NCI-H1048 (cell line): Measurements from ENCODE around the gene OXCT2.

Source experiments
- DNase-seq: peaks from one replicate; lab custom pipeline; 2025; lab: John Stamatoyannopoulos, UW

The OXCT2 gene

DNA sequence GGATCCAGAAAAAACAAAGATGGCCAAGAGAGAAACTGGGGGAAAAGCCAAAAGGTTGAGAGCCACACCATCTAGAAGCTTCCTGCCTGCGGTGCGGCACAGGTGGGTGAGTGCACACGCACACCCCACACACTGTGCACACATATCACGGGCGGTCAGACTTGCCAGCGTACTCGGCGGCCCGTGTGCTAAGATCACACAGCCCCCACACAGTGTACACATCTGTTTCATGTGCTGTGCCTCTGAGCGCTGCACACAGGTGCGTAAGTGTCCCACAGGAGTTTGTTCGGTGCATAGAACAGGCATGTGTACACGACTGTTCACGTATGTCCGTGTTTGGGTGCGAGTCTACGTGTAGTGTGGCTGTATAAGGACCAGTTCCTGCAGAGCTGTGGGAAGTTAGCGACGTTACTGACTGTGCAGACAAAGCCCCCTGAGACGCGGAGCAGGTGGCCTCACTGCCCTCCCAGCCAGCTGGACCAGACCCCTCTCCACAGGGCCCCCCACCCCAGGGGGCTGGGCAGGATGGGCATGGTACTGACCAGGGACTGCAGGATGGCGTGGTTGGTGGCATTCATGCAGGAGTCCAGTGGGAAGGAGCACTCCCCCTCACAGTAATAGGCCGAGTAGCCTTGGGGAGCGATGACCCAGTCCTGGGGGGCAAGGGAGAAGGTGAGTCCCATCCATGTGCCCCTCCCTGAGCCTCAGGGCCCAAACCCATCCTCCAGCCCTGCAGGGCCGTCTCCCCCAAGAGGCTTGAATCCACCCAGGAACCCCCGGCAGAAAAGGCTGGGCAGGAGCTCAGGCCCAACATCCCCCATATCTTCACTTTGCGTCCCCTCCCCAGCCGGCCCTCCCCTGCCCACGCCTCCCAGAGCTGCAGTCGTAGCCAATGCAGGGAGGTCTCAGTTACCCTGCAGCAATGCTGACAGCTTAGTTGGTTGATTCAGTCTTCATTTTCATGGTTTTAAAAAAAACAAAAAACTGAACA, 8.3 kb downstream of the OXCT2 start:
- no peak for DNase-seq

DNA sequence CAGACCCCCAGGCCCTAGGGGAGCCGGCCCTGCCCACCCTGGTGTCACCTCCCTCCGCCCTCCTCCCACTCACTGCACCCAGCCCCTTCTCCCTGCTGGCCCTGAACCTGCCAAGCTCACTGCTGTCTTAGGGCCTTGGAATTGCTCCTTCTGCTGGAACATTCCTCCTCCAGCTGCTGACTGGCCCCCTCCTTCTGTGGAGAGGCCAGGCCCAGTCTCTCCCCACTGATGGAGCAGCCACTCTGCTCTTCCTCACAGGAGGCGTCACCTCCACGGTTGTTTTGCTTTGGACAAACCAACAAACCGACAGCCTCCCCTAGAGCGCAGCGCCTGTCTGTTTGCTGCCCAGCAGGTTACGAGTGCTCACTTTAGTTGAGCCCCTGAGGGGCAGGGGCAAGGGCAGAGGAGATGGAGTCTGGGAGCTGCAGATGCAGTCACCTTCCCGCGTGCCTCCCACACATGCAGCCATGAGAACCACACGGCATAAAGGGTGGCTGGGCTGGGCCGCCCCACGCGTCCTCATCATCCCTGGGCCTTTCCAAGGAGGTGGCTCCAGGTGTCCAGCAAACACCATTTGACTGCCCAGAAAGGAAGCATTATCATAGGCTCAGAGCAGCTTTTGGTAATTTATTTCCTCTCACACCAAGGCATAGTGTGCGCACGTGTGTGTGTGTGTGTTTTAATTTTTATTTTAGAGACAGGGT, 9.4 kb downstream of the OXCT2 start:
- no peak for DNase-seq

DNA sequence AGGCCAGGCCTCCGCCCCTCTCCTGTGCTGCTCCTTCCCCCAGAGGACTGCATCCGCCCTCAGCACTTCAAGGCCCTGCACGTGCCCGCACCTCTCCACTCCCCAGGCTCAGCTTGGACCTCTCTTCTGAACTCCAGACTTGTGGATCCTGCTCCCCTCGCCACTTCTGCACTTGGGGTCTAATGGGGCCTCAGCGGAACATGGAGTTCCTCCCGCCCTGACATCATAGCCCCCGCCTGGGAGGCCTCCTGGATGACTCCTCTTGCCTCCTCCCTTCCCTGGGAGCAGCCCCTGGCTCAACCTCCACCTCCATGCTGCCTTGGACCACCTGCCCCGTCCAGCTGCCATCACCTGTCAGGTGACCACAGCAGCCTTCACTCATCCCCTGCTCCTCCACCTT, 10.1 kb downstream of the OXCT2 start:
- DNase-seq = no peak

DNA sequence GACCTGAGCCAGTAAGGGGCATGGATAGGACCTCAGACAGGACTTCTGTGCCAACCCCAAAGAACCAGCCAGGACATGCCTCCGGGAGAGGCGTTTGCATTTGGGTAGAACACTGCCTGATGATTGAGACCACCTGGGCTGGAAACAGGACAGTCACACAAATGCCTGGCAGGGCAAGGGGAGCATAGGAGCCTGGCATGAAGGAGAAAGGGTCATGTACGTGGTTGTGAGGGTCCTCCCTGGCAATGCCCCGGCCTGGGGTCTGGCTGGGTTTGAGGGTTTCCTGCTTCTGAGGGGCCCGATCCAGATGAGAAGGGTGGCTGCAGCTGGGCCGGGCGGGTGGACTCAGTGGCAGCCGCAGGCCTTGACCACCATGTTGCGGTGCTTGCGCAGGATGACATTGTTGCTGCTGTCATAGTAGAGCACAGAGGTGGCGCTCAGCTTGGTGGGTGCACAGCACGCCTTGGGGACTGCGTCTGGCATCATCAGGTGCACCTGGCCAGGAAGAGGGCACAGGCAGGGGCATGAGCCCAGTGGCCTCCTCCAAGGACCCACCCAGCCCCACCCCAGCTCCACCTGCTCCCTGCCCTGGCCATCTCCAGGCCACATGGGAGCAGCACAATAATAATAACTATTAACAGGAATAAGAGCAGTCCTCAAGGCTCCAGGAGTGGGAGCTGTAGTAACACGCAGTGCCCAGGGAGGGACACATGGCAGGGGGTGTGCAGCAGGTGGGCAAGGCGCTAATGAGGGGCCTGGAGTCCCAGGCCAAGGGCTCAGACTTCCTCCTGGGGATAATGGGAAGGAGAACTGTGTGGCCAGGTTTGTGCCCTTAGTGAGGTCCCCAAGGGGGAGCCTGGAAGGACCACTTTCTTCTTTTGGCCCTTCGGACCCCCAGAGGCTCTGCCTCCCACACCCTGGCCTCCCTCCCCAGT, 10.8 kb downstream of the OXCT2 start:
- no peak for DNase-seq

DNA sequence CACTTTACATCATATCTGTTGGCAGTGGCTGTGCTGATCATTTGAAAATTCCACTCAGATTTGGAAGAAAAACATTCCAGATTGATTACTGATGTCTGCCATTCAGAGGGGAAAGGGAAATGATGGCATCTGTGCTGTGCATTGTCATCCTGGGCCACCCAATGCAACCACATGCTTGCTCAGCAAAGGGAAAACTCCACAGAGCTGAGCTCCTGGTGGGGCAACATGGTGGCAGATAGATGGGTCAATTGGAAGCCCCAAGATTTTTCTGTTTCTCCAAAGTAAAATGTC, 11.8 kb downstream of the OXCT2 start:
- no peak for DNase-seq

DNA sequence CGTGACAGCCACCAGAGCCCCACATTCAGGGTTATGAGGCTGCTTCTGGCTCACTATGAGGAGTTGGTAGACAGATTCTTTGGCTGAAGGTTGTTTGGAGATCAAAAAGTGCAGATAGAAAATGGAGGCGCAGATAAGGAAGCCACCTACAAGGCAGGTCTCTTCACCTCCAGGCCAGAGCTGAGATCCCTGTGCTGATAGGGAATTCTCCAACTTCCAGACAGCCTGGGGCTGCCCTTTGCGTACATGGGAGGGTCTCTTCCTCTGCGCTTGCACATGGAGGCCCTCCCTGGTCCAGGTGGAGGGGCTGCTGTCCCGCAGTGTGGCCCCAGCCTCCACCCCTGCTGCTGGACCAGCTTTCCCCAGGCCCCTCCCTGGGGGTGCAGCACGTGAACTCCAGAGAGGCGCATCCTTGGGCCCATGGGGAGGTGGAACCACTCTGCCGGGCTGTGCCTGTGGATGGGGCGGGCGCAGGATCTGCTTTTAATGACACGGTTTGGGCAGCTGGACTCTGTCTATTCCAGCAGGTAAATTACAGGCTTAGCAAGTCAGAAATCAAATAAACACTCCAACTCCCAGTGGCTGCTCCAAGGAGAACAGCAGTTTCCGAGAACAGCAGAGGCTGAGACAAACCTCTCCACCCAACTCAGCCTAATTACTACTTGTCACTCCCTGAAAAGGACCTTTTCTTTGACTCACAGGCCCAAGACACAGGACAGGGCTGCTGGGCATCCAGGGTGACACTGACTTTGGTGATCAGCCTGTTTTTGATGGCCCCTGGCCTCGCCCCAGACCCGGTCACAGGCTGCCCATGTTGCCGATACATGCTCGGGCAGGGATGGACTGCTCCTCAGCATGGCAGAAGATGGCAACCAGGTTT, 12.4 kb downstream of the OXCT2 start:
- DNase-seq = no peak

DNA sequence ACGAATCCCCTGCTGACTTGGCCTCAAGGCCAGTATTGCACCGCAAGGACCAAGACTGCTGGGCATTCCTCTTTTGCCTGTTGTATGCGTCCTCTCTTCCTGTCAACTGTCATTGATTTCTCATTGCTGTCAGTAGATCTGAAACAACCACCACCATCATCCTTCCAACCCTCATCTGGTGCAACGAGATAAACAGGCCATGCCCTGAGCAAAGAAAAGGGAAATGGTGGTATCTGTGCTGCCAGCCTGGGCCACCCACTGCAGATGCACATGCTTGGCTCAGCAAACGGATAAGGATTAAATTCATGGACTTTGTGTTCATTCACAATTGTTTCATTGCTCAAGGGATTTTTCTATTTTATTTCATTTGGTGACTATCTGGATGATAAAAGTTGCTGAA, 13.6 kb downstream of the OXCT2 start:
- DNase-seq = no peak

DNA sequence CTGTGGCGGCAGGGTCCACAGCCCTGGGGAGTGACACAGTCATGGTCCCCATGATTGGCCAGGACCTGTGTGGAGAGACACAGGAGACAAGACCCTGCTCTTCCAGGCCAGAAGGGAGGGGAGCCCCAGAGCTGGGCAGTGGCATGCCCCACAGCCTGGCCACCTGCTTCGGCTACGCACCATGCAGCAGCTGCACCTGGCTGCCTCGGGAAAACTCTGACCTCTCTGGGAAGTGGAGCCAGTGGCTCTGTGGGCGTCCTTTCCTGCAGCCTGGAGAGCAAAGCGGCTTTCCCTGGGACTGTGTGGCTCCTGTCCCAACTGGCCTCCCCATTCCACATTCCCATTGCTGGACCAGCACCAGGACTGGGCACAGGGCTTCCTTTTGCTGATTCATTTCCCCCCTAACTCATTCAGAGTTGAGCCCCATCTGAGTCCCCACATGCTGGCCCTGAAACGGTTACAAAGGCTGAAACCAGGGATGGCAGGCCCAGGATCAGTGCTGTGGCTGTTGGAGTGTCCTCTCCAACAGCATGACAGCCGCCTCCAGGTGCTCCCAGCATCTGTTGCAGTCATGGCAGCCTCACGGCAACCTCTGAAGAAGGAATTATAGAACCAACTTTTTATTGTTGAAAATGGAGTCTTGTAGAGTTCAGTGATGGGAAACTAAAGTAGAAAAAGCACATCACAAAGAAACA, 15.0 kb downstream of the OXCT2 start:
- no peak for DNase-seq

DNA sequence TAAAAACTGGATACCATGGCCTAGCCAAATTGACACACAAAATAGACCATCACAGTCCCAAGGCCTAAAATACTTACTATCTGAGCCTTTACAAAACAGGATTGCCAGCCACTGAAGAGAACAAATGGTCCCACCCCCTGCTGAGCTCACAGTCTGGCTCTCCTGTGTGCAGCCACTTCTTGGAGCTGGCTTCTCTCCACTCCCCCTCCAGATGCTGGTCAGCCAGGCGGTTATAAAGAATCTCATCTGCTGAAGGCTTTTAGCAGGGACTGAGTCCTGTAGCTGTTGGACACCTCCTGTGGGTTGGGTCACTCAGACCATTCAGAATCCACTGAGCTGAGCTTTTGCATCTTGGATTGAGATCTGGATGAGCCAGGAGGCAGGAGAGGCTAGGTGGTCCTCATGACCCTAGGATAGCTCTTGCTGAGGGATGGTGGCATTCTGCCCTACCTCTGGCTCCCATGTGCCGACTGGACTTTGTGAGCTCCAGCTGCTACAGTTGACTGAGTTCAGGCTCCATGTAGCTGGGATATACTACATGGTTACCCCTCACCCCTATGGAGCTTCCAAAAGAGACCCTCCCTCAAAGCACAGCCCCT, 16.1 kb downstream of the OXCT2 start:
- DNase-seq = no peak

DNA sequence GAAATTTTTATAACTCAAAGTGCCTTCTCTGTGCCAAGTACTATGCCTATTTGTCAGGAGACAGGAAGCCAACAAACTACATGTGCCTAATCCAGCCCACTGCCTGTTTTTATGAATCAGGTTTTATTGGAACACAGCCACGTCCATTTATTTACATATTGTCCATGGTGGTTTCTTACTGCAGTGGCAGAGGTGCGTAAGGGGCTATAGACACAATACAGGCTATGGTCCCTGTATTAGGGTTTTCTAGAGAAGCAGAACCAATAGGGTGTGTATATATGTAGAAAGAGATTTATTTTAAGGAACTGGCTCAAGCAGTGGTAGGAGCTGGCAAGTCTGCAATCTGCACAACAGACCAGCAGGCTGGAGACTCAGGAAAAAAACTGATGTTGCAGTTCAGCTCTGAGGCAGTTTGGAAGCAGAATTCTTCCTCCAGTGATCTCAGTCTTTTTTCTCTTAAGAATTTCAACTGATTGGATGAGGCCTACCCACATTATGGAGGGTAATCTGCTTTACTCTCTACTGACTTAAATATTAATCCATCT, 17.1 kb downstream of the OXCT2 start:
- DNase-seq = no peak

DNA sequence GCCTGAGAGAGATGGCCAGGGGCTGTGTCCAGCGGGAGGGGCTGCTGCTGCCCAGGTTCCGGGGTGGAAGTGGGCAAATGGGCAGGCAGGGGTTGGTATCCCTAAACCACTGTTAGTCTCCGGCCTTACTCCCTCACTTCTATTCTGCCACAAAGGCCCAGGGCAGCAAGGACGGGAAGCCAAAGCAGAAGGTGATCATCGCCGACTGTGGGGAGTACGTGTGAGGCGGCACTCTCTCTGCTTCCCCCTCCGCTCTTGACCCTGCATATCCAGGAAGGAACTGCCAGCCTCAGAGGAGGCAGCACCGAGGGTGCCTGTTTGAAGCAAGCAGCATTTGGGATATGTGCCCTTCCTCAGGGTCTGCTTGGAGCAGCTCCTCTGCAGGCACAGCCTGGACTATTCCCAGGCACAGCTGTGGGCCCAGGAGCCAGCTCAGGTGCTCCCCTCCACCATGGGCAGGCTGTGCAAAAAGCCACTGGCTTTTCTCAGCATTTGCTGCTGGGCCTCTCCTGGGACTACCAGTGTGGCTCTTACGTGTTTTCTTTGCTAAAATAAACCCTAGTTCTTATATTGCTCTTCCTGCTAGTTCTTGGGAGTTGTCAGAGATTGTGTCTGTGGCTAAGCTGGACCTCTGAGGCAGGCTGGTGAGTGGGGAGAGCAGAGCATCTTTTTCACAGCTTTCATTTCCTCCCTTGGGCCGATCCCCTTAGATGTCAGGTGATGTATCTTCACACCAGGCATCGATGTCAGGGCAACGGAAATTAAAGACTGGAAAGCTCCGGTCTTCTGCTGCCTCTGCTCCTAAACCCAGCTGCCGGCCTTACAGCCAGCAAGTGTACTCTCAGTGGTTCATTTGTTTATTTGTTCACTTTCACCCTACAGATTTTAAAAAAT, 17.8 kb downstream of the OXCT2 start:
- DNase-seq = no peak

DNA sequence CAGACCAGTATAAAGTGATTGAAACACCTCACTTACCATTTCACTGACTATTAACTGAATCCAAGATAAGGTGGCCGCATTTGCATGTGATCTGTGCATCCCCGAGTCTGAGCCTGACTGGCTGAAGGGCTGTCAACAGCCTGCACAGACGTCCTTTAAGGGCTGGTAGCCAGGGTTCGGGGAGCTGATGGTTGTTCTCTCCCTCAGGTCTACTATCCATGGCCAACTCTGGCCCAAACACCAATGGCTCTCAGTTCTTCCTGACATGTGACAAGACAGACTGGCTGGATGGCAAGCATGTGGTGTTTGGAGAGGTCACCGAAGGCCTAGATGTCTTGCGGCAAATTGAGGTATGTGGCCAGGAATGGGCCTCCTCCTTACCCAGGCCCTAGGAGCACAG, 18.4 kb downstream of the OXCT2 start:
- no peak for DNase-seq

DNA sequence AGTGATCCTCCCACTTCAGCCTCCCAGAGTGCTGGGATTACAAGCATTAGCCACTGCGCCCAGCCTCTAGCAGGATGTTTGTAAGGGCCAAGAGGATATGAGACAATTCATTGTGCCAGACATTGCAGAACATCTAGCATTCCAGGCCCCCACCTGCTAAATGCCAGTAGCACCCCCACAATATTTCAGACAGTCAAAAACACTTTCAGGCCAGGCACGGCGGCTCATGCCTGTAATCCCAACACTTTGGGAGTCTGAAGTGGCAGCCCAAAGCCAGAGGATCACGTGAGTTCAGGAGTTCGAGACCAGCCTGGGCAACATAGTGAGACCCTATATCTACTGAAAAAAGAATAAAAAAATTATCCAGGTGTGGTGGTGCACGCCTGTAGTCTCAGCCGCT, 19.6 kb downstream of the OXCT2 start:
- no peak for DNase-seq

DNA sequence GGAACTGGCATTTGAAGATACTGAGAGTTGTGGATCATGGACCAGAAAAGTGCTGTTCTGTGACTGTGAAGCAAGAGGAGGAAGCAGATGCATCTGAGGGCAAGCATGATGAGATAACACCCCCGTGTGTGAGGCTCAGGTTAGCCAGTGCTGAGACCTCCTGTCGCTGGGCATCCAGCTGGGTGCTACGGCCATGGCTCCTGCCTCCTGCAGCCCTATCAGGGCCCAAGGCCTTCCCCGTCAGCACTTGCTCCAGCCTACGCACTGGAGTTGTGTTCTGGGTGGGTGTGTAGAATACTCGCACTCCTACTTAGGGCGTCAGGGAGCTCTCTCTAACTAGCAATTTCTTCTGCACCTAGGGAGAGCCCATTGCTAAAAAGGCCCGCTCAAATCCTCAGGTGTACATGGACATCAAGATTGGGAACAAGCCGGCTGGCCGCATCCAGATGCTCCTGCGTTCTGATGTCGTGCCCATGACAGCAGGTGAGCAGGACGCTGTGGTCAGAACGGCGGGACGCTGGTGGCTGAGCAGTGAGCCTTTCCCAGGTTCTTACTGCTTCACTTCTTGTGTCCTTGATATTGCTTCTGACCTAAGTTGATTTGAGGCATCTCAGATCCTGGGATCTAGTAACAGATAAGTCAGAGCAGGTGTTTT, 26.0 kb downstream of the OXCT2 start:
- DNase-seq = no peak

DNA sequence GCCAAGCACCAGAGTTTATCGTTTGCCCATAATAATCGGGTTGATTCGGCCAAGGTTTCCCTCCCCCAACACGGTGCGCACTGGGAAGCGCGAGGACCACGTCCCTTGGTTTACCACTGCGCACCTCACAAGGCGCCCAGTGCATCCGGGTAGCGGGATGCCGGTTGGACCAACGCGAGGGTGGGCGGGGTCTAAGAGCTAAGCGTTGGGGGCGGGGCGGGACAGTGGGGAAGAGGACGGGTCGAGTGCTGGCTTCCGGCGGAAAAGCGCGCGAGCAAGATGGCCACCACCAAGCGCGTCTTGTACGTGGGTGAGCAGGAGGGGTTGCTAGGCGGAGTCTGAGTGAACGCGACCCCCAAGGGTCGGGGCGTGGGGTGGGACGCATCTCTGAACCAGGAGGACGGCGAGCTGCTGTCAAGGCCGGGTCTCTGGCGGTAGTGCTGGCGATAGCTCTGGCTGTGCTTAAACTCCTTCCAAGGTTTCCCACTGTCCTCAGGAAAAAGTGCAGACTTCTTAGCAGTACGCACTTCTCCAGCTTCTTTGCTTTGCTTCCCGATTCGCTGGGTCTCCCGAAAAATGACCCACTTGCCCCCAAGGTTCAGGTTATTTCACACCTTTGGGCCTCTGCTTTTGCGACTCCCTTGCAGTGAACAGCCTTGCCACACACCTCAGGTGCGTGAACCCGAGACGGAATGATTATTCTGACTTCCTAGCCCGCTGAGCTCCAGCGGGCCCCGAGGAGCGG, 32.4 kb downstream of the OXCT2 start, which contains the start of gene PPIE:
Gene PPIE, plus strand, starts transcription at position 261 of the 745 bp plus-strand sequence. Its CDS starts 19 bp downstream, at position 280.
- peak; percentile 85 for DNase-seq

DNA sequence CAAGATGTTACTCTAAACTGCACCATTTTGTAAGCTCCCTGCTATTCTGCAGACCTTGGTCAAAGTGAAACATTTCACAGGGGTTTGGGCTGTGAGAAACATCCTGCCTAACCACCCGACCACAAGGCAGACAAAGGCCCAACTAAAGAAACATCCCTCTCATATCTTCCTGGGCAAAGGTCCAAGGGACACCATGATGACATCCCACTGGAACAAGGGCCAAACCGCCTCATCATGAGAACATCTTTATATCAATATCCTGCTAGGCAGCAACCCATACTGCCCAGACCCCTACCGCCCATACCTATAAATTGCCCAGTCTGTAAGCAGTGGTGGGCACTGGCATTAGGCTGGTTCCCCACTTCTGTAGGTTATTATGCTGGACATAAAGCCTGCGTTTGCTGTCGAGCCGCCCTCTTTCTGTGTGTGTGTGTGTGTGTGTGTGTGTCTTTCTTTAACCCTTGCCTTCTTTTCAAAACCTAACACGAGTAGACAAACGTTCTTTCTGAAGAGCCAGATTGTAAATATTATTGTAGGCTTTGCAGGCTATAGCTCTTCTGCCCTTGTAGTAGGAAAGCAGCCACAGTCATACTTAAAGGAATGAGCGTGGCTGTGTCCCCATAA, 33.5 kb downstream of the OXCT2 start:
- DNase-seq = no peak

DNA sequence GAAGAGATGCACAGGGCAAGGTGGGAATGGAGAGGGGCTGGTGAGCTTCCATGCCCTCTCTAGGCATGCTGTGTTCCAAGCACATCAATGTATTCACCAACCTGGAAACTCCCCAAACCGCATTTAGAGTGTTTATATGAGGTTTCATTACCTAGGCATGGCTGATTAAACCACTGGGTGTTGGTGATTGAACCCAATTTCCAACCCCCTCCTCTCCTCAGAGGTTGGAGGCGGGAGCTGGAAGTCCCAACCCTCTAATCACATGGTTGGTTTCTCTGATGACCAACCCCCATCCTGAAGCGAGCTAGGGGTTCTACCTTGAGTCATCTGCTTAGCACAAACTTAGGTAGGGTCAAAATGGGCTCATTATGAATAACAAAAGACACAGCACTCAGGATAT, 35.4 kb downstream of the OXCT2 start:
- no peak for DNase-seq
